Upper lobe of right lung (tissue), 1 donor: ENCODE data around the gene COMMD8. TPM values are rescaled to one million over a fixed set of nuclear protein-coding genes. Genes with fewer than 3 reads are reported as not detected.

Source experiments
- ATAC-seq: fragments of 200-7000 bp; cut with Tn5 transposase; one replicate; pipeline ENCODE4 v1.9.1; 2020; ENCODE audit warnings: mild to moderate bottlenecking, moderate library complexity
- DNase-seq: peaks from one replicate; pipeline ENCODE4 v3.0.0-alpha.2; 2020
- H3K27ac ChIP-seq: fragments of 200-600 bp; one replicate; pipeline ENCODE4 v1.8.0; 2022
- H3K27me3 ChIP-seq: fragments of 200-600 bp; one replicate; pipeline ENCODE4 v1.8.0; 2022; ENCODE audit warnings: mild to moderate bottlenecking
- H3K36me3 ChIP-seq: fragments of 200-600 bp; one replicate; pipeline ENCODE4 v1.8.0; 2022
- H3K4me1 ChIP-seq: fragments of 200-600 bp; one replicate; pipeline ENCODE4 v1.8.0; 2022
- H3K4me3 ChIP-seq: fragments of 200-600 bp; one replicate; pipeline ENCODE4 v1.8.0; 2022; ENCODE audit warnings: mild to moderate bottlenecking
- H3K9me3 ChIP-seq: fragments of 200-600 bp; one replicate; pipeline ENCODE4 v1.8.0; 2022
- intact Hi-C: fragments of 100-400 bp; cut with DNase I; formaldehyde crosslinking; loops from one replicate; pipeline ENCODE4 v1.11.0; 2022
- total RNA-seq: library from RNA; stranded (reverse); fragmentation: NEBNext Ultra II Directional; extraction: Animal tissue kit (Norgen Biotek cat#: 25700); gene quantifications from one replicate; pipeline ENCODE4 v1.2.1, GENCODE V29; 2021
- TF ChIP-seq, protein P1 (sequence below): fragments of 200-600 bp; IDR thresholded peaks from one replicate; pipeline ENCODE4 v1.8.0; 2022; ENCODE audit warnings: antibody characterized with exemption
- donor health status: DM: no; HTN: yes; CAD: no; lungs with severe emphysema.

The COMMD8 gene
- total RNA-seq, 1 donor from 2014 or later: 14.2 TPM

DNA sequence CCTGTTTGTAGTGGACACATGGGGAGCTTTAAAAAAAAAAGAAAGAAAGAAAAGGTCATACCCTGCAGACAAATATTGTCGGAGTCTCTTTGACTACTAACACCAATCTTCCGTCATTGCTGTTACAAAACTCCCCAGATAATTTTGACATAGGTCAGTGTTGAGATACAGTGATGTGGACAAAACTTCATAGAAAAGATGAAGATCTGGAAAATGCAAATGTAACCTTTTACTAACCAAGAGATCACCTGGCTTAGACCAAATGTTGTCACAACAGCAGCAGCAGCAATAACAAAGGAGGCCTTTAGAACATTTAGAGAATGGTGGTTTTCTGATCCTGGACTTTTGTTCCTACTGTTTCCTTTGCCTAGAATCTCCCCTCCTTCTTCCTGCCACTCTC is 8.1 kb upstream of the COMMD8 start:
- TF ChIP-seq, protein P1, sequence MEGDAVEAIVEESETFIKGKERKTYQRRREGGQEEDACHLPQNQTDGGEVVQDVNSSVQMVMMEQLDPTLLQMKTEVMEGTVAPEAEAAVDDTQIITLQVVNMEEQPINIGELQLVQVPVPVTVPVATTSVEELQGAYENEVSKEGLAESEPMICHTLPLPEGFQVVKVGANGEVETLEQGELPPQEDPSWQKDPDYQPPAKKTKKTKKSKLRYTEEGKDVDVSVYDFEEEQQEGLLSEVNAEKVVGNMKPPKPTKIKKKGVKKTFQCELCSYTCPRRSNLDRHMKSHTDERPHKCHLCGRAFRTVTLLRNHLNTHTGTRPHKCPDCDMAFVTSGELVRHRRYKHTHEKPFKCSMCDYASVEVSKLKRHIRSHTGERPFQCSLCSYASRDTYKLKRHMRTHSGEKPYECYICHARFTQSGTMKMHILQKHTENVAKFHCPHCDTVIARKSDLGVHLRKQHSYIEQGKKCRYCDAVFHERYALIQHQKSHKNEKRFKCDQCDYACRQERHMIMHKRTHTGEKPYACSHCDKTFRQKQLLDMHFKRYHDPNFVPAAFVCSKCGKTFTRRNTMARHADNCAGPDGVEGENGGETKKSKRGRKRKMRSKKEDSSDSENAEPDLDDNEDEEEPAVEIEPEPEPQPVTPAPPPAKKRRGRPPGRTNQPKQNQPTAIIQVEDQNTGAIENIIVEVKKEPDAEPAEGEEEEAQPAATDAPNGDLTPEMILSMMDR: no peak
- DNase-seq: no peak
- Histone ChIP-seq H3K4me3 (no peak overlapping the region), H3K27me3 (no peaks in the 10 kb centered on the region), H3K36me3 (no peaks in the 10 kb centered on the region), H3K9me3 (no peaks in the 10 kb centered on the region), H3K27ac (no peak overlapping the region), H3K4me1 (no peaks in the 10 kb centered on the region)
- ATAC-seq: no peak
- intact Hi-C loops: no loop called here

DNA sequence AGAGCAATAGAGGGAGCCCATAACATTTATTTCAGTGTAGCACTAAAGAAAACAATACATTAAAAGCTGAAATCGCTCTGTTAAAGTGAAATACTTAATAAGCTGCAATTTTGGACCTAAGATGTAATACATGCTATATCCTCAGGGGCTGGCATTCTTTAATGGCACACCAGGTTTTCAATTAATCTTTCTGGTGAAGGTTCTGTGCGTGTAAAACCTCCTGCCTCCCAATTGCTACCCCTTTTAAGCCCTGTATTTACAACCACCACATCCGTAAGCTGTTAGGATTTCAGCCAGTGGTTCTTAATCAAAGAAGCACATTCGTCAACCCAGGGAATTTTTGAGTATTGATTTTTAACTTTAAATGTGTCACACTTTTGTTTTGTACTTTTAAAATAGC is 7.6 kb upstream of the COMMD8 start:
- Histone ChIP-seq H3K4me1 (no peaks in the 10 kb centered on the region), H3K4me3 (no peak overlapping the region), H3K36me3 (no peaks in the 10 kb centered on the region), H3K27me3 (no peaks in the 10 kb centered on the region), H3K9me3 (no peaks in the 10 kb centered on the region), H3K27ac (no peak overlapping the region)
- DNase-seq (no peak), ATAC-seq (no peak)
- TF ChIP-seq, protein P1: no peak
- intact Hi-C loops: no loop called here

DNA sequence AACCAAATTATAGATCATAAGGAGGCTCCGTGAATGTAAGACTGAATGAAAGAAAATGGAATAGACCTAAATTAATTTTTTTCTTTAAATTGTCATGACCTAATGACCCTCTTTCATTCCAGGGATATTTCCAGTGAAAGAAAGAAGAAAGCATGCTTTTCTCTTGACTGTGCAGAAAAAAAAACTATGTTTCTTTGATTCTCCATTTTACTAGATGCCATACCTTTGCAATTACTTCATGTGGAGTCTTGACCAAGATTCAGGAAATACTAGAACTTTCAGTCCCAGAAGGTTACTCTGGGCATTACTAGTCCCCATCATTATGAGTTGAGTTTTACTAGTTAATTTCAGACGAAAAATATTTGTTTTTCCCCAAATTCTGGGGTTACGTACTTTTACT is 6.4 kb upstream of the COMMD8 start:
- intact Hi-C loops: no loop called here
- Histone ChIP-seq H3K9me3 (no peaks in the 10 kb centered on the region), H3K4me1 (no peaks in the 10 kb centered on the region), H3K4me3 (no peak overlapping the region), H3K27ac (no peak overlapping the region), H3K27me3 (no peaks in the 10 kb centered on the region), H3K36me3 (no peaks in the 10 kb centered on the region)
- TF ChIP-seq, protein P1: no peak
- ATAC-seq (no peak), DNase-seq (no peak)

DNA sequence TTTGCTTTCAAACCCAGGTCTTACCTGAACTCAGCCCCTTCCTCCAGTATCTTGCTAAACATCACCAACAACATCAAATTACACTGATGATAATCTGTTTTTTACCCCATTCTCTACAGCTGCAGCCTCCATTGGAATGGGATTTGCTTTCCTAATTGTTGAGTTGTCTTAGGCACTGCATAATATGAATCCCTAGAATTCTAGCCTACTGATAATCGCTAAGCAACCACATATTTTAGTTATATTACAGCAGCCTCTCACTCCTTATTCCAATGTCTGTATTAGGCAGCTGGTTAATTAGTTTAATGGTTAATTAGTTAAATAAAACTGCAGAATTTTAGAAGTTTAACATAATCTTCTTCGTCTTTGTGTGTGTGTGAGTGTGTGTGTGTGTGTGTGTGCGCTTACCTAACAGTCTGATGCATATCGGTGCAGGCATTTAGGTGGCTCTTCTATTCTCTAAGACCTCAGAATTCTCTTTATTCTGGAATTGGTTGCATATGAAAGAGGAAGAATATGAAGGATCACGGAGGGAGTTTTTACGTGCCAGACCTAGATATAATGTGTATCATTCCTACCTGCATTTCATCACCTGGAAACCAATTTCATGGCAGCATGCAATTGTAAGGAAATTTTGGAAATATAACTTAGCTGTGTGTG is 5.3 kb upstream of the COMMD8 start:
- TF ChIP-seq, protein P1: no peak
- no peak overlapping the region for H3K4me3 ChIP-seq
- no peaks in the 10 kb centered on the region for H3K9me3 ChIP-seq
- H3K27ac ChIP-seq: no peak overlapping the region
- ATAC-seq (no peak), DNase-seq (no peak)
- H3K36me3 ChIP-seq: no peaks in the 10 kb centered on the region
- H3K27me3 ChIP-seq: no peaks in the 10 kb centered on the region
- intact Hi-C loops: no loop called here
- H3K4me1 ChIP-seq: peaks cover 4% of the 10 kb centered on the region

DNA sequence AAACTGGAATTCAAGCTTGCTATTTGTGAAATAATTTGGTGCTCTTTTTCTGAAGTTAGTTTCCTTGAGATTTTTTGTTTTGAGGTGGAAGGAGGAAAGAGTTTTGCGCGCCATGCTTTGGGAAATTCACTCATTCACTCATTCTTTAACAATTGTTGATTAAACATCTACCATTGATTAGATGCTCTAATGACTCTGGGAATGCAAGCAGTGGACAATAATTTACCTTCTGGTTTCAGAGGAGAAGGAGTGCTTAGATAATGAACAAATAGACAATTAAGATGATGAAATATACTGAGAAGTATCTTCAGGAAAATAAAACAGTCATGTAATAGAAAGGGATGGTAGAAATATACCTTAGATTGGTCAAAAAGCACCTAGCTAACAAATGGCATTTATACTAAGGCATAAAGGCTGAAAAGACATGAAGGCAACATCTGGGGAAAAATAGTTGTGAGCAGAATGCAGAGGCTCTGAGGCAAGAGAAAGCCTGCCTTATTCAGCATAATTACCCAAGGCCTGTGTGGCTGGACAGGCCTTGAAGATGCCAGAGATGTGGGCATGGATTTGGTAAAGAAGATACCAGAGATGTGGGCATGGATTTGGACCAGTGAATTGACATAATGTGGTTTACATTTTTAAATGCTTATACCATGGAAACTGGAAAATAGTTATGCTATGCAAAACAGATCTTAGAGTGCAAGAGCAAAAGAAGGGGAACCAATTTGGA is 2.7 kb upstream of the COMMD8 start:
- no peak for ATAC-seq

More for the DNA sequence above, 2.7 kb upstream of the COMMD8 start:
- DNase-seq: no peak
- intact Hi-C loops: no loop called here
- H3K36me3 ChIP-seq: no peaks in the 10 kb centered on the region
- peaks cover 9% of the 10 kb centered on the region for H3K4me1 ChIP-seq
- no peak overlapping the region for H3K27ac ChIP-seq
- TF ChIP-seq, protein P1: no peak
- no peaks in the 10 kb centered on the region for H3K27me3 ChIP-seq
- no peak overlapping the region for H3K4me3 ChIP-seq
- no peaks in the 10 kb centered on the region for H3K9me3 ChIP-seq
